Stimulated activated CD8-positive, alpha-beta memory T cell treated with anti-CD3 and anti-CD28 coated beads, Interleukin-7, amount 100 ng/mL, for 4 hours (primary cell): ENCODE results near the gene GALNTL6.

Experiments used
- DNase-seq, 2 donors: peaks; one replicate each; pipeline ENCODE4 v3.0.0-alpha.2; 2020; ENCODE audit warnings: low read depth in 2 of 2

GALNTL6 gene

DNA sequence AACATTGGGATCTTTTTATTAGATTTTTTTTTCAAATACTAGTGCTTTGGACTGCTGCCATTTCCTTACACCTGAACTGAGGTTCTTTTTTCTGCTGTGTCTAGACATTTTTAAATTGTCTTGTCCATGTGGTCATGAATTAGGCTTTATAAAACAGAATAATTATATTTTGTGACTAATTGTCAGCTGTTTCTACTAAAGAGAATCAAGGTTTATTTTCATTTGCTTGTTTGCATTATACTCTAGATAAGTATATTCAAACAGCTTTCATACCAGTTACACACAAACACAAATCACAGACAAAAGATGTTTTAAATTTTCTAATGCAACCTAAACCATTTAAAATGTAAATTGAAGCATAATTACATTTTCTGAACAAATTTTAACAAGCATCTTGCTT, 194.7 kb downstream of the GALNTL6 start:
- no peak for DNase-seq

DNA sequence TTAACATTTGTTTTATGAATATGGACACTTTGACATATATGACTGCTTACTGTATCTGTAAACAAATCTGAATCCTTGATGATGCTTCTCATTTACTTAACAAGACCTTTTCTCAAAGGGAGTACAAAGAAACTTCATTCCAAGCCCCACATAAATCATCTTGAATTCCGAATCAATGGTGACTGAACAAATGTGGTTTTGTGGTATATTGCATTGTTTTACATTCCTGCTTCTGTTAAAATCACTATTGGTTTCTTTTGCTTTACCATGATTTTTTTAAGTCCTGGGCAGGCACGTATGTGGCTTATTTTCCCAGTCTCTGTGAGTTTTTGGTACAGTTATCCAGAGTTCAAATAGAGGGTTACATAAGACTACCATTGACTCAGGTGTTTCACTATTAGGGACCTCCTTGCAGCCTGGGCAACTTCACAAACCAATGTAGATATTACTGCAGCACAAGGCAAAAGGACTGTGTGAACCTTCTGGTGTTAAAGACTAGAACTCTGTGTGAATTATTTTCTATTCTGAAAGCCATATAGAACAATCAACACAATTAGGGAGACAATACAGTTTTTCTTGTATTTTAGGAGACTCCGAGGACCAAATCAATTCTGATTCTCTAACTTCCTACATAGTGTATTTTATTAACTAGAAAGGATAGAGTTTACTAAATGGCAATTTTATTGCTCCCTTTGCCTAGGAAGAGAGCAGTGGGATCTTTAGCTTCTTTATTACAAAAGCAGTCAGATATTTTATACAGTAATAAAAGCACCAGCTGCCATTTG, 196.4 kb downstream of the GALNTL6 start:
- no peak for DNase-seq

DNA sequence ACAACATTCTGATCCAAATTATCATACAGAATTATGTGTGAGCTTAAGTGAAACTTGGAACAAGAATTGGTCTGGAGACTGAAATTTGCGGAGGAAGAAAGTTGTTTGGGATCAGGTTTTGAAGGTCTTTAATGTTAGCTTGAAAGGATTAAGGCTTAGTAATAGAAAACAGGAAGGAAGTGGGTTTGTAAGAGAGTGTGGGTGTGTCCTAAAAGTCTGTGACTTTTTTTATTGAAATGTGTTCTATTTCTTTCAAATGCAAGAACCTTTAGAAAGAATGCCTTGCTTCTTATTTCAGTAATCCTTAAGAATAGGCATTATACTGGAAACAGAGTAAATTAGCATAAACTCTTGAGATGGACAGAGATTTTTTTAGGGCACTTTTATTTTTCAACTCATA, 198.0 kb downstream of the GALNTL6 start:
- no peak for DNase-seq

DNA sequence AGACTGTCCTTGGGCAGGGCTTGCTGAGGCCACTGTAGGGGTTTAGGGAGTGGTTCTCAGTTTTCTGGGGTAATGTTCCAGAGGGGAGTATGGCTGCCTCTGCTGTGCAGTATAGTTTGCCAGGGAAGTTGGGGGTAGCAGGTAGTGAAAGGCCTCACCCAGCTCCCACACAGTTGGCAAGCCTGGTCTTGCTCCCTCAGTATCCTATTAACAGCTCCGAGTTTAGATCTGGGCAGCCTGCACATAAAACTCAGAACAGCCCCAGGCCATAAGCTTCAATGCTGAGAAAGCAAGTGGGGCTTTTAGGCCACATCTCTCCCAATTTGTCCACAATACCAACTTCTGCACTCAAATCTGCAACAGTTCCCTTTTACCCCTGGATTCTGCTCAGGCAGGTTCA, 205.2 kb downstream of the GALNTL6 start:
- DNase-seq = no peak

DNA sequence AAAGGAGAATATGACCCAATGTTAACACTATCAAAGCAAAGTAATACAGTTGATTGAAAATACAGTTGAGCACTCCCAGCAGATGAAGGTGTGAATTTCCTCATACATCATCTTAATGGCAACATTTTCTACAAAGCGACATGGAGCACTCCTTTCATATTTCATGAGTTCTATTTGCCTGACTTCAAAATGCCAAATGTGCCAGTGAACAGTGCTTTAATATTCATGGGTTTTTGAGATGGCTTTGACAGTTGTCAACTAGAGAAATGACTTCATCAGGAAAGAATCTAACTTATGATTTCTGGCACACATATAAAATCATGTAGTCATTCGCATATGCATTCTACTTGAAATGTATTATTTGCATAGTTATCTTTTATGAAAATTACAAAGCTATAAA, 222.4 kb downstream of the GALNTL6 start:
- no peak for DNase-seq

DNA sequence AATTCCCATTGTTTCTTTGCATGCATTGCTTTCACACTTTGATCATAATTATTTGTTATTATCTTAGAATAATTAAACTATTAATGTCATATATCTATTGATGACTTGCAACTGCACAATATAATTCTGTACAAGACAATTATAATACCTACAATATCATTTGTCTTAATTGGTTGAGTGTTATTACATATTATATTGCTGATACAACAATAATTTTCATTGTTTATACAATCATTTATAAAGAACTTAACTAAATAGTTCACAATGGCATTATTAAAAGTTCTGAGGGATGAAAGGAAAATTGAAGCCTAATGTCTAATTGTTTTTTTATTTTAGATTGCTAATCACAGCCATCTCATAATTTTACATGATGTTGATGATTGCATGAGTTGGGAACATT, 227.6 kb downstream of the GALNTL6 start:
- no peak for DNase-seq

DNA sequence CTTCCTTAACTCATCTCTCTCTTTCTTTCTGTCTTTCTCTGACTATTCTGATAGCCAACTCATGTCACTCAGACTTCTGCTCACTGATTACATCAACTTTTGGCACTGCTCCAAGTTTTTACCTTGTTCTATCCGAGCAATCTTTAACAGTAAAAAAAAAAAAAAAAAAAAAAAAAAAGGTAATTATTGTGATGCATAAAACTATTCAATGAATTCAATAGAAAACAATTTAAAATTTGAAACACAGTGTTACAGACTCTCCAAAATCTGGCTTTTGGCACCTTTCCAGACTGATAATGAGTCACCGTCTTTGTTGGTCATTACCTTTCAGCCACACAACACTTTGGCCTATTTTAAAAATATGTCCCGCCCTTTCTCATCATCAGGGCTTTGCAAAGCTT, 229.5 kb downstream of the GALNTL6 start:
- DNase-seq = no peak

DNA sequence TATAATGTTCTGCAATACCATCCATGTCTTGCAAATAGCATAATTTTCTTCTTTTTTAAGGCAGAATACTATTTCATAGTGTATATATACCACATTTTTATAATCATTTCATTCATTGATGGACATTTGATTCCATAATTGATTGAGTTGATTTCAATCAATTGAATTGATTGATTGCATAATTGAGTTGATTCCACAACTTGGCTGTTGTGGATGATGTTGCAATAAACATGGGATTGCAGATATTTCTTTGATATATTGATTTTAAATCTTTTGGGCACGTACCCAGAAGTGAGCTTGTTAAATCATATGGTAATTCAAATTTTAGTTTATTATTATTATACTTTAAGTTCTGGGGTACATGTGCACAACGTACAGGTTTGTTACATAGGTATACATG, 232.8 kb downstream of the GALNTL6 start:
- no peak for DNase-seq

DNA sequence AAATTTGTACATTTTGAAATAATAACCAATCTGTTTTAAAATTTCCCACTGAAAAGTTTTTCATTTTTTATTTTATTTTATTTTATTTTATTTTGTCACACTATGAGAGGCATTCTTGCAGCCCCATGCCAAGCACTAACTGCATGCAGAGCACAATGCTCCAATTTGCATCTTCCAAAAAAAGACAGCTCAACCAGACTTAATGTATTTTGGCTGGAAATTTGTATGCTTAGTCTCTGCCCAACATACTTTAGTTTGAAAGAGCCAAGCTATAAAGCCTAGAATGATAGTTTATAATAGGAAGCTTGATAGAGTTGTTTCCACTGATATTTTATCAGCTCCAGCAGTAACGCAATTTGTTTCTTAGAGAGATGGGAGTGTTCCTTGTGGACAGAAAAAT, 235.5 kb downstream of the GALNTL6 start:
- no peak for DNase-seq

DNA sequence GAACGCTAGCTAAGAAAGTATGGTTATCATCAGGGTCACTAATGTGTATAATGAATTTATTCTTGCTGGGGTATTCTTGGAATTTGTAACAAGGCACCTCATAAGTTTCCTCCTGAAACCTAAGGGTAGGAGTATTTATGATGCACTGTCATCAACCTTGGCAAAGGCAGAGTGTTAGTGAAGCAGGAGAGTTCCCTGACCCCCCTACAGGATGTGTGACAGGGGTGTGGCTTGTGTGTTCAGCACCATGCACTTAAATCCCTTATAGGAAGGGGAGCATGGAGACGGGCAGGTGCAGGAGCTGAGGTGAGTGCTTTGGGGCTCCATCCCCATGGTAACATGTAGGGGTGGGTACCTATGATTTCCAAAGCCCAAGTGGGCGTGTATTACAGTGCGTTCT, 237.7 kb downstream of the GALNTL6 start:
- no peak for DNase-seq

DNA sequence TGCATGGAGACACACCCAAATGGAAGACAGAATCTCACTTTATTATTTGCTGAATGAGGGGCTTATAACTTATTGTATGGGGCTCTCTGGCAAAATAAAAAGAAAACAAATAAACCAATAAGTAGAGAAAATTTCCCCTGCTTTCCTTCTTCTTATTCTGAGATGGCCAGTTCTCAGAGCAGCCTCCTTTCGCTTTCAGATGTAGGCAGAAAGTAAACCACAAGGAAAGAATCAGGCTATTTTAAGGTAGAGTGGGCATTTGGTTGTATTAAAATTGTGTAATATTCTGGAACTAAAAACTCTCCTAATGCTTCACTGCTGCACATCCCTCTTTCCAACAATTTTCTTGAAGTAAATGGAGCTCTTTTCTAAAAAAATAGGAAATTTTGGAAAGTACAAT, 241.8 kb downstream of the GALNTL6 start:
- DNase-seq = no peak

DNA sequence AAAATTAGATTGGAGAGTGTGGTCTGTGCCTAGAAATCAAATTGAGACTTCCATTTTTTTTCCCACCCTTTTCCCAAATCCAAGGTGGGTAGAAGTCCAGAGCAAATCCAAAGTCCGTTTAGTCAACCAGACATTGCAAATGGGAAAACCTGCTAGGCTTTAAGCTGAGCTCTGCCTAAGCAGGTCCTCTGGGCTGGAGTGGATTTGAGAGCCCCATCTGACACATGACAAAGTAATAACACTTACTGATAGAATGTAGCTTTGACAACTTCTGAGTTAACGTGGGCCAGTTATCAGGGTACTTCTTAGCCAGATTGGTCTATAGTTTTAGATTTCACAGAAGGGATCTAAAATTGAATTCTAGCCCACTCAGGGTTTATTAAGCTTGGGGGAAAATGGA, 242.3 kb downstream of the GALNTL6 start:
- DNase-seq = no peak

DNA sequence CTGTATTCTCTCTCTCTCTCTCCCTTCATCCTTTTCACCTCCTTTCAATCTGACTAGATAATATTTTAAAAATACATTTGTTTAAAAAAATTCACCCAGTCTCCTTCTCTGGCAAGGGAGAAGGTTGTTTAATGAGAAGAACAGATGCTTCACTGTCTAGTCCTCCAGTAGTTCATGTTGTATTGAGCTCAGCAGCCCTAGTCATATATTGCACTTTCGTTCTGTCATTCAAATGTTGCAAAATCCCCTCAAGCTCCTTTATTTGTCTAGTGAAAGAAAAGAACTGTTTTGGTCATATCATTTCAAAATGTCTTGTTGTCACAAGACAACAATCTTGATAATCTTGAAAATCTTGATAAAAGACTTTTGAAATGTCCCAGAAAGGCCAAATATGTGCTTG, 248.0 kb downstream of the GALNTL6 start:
- DNase-seq = no peak

DNA sequence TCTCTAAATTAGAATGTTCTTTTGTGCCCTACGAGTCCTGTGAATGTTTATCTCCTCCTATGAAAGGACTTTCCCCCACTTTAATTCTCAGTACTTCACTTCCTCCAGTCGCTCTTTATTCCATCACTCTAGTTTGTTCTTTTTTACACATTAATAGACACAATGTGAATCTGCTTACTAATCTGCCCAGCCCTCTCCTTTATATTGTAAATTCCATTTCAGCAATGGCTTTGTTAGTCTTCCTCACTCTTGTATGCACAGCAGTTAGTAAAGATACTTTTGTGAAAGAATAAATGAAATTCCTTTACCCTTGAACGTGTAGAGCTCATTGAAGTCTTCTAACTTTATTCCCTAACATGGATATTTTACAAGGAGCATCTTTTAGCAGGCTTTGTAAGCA, 255.3 kb downstream of the GALNTL6 start:
- no peak for DNase-seq

DNA sequence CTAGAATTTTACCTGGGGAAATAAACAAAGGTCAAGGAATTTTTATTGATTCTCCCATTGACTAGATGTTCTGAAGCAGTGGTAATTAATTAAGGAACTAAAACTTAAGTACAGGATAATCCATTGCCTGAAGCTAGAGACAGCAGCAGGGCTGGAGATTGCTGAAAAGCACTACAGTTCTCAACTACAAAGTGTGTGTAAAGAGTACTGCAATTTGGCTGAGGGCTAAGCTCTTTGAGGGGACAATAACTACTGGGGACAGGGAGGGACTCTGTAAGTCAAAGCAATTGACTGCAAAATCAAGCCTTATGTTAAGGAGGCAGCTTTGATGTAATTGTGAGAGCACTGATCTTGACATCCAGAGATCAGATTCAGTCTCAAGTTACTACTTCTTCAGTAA, 260.4 kb downstream of the GALNTL6 start:
- DNase-seq = no peak

DNA sequence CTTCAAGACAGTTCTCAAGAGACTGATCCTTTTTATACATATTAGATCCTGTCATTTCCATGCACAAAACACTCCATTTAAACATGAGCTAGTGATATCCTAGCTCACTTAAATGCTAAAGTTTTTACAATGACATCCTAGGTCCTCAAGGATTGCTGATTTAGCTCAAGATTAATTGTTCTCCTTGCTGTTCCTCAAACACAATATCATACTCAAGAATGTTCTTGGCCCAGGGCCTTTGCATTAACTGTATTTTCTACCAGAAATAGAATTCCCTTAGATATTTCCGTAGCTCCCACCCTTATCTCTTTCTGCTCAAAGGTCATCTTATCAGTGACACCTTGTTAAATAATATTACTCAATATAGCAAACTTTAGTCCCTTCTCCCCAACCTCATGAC, 270.1 kb downstream of the GALNTL6 start:
- no peak for DNase-seq

DNA sequence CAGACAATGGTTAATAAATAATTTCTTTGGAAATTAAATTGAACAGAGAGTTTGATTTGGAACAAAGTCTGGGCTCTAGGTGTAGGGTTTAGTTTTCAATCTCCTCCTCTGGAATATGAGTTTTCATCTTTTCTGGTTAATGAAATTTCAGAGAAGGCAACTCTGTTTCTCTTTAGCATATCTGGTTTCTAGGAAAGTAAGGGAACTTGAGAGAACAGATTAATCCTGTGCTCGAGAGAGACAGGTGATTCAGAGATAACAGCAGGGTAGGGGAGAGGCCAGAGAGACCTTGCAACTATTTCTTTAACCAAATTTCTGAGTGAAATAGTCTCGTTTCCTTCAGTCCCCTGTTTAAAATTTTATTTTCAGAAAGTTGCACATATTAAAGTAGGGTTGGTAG, 275.4 kb downstream of the GALNTL6 start:
- no peak for DNase-seq

DNA sequence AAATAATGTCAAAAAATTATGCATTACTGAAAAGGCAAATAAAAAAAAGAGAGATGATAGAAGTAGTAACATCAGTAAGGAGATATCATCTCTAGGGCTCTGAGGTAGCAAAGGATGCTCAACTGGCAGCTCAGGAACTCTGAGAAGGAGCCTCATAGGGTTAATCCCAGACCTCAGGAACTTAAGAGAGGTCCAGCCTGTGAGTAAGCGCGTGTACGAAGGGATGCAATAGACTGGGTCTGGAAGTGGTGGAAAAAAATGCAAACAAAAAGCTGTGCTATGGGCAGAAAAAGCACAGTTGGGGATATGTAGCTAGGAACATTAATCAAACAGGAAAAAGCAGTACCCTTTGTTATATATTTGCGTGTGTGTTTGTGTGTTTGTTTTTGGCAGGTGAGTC, 282.0 kb downstream of the GALNTL6 start:
- DNase-seq = no peak

DNA sequence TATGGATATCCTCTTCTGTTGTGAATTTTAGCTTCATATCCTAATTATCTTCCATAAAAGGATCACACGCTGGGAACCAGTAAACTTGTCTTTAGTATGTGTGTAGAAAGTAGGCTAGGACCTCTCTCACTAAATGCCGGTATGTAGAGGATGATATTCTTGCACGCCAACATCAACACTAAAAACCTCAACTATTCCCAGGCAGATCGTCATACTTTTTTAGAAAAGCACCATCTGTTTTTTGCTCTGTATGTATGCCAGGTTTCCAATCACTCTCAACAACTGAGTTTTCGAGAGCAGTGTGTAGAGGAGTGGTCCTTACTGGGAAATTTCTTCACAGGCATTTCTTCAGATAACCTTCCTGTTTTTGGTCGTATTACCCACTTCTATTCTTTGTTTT, 283.6 kb downstream of the GALNTL6 start:
- DNase-seq = no peak

DNA sequence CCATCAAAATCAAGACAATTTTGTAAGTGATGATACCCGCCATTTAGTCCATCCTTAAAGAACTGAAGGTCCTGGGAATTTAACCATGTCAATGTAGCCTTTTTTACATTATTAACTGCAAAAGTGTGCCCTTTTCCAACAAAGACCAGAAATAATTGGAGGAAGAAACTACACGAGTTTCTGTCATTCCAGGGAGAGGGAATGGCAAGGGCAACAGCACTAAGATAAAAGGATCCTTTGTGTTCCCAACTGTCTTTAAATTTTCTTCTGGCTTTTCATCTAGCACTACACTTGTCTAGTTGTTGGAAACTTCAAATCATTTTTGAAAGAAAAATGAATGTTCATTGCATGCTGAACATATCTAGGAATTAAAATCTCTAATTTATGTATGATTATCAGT, 286.2 kb downstream of the GALNTL6 start:
- DNase-seq = no peak

DNA sequence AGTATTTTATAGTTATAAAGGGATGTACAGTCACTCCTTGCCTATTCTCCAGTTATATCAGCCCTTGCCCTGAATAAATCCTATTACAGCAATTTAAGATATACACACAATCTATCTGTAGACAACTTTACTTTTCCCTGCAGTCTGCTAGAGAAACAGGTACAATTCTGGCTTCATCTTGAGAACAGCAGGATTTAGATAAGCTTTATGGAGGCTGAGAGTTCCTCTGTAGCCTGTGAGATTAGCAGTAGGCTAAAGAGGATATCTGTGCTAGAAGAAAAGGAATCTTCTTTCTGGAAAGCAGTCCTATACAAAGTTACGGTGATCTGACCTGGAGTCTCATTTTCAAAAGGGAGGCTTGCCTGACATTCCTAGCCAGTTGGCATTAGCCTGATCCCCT, 290.3 kb downstream of the GALNTL6 start:
- no peak for DNase-seq

DNA sequence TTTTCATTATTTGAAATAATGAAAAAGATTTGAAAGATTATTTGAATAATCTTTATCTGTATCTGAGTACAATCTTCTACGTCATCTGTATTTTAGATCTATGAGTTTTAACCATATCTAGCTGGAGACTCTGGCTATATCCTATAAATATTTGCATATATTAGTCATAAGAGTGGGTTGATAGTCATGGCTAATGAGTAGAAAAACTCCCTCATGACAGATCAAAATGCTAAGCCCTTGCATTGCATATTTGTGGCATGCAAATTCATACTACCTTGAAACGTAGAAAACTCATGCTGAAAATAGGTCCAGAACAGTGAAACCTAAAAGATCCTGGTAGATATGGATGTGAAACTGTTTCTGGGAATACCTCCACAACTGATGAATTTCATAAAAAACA, 291.3 kb downstream of the GALNTL6 start:
- DNase-seq = no peak

DNA sequence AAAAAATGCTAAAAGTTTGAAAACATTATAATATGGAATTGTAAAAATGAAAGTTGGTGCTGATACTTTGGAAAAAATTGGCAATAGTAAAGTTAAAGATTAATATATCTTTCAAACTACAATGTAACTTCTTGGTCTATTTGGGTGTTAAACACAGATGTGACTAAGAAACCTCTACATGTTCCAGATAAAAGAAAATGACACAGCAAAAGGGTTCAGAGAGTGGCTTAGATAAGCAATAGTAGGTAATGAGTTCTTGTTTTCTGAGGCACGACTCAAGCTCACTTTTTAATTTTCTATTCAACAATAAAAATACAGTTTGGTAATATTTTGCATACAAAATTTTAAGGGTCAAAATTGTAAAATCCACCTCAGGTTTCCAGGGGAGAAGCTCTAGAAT, 292.7 kb downstream of the GALNTL6 start:
- DNase-seq = no peak

DNA sequence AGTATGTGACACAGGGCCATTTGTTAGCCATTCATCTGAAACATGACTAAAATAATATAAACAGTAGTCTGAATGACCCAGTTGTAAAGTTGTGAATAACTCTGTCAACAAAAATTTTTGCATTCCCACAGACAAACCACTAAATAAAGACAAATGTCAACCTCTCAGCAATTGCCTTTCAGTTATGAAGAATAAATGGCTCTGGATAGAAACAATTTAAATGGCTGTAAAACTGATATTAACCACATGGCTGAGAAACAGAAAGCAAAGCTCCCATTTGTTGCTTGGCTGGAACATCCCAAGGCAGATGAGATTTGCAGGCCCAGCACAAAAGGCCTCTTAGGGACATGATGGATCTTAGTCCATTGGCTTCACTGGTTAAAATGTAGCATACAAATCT, 296.3 kb downstream of the GALNTL6 start:
- no peak for DNase-seq
